ENCODE results near the gene SDF4. TPM values are rescaled to one million over a fixed set of nuclear protein-coding genes. Genes with fewer than 3 reads are reported as not detected.

SDF4 gene
- total RNA-seq, 1 experiment from 2014 or later: 82.0 TPM

- Histone ChIP-seq H3K9ac (ENCODE audit: extremely low read depth, insufficient read length, low read length) (no peak overlapping the region), H3K27ac (ENCODE audit: insufficient read length, low read depth, low read length) (no peak overlapping the region)
Measured at GRCh38 chr1:1199961-1200875, 31.6 kb downstream of the SDF4 start.

More at GRCh38 chr1:1199961-1200875, 31.6 kb downstream of the SDF4 start:
- Histone ChIP-seq H3K56ac (ENCODE audit: insufficient read length, low read depth, low read length) (no peak overlapping the region), H4K91ac (ENCODE audit: insufficient read length, low read depth, low read length) (no peak overlapping the region), H3K4me2 (ENCODE audit: insufficient read depth, insufficient read length, low read length) (no peak overlapping the region), H3K14ac (ENCODE audit: insufficient read depth, low read length) (no peak overlapping the region), H3K4ac (ENCODE audit: low read depth, low read length) (no peak overlapping the region), H3K4me1 (ENCODE audit: insufficient read depth, low read length) (no peaks in the 10 kb centered on the region), H2BK15ac (ENCODE audit: low read depth, low read length) (no peak overlapping the region), H3K23me2 (ENCODE audit: insufficient read length, low read depth, low read length, poor library complexity, severe bottlenecking) (peaks cover 3% of the 10 kb centered on the region), H2BK5ac (ENCODE audit: insufficient read length, low read length) (no peak overlapping the region), H3K27me3 (ENCODE audit: insufficient read depth, low read length) (no peaks in the 10 kb centered on the region; the same call in 1 of the 2 replicates), H3K23ac (ENCODE audit: insufficient read length, low read depth, low read length) (no peak overlapping the region), H3K9me3 (ENCODE audit: control insufficient read depth, low read depth, low read length) (no peaks in the 10 kb centered on the region), H4K20me1 (ENCODE audit: control insufficient read depth, insufficient read depth, insufficient read length) (no peaks in the 10 kb centered on the region), H4K8ac (replicated peaks; ENCODE audit: insufficient read length, low read depth, low read length) (no peak overlapping the region), H2BK20ac (ENCODE audit: low read depth, low read length, poor library complexity, severe bottlenecking) (no peak overlapping the region), H3K79me1 (ENCODE audit: insufficient read depth, low read depth, low read length, poor library complexity, severe bottlenecking) (no peaks in the 10 kb centered on the region), H4K5ac (ENCODE audit: insufficient read length, low read depth, low read length) (no peak overlapping the region), H2AFZ (ENCODE audit: low read length) (no peak overlapping the region), H2BK12ac (ENCODE audit: insufficient read length, low read depth, low read length) (no peak overlapping the region), H3T11ph (ENCODE audit: low read length) (no peak overlapping the region), H2BK120ac (ENCODE audit: low read depth, low read length, poor library complexity, severe bottlenecking) (no peak overlapping the region), H2AK5ac (ENCODE audit: insufficient read length, low read length) (no peak overlapping the region), H3K18ac (ENCODE audit: insufficient read length, low read depth, low read length) (no peak overlapping the region), H3K79me2 (ENCODE audit: insufficient read depth, low read length) (no peaks in the 10 kb centered on the region)
- Mint-ChIP-seq H3K4me3 (peak overlapping the region; percentile 50 to 66), H3K4me1 (peaks cover 3 to 4% of the 10 kb centered on the region in 2 experiments; a peak in 3 of 4 replicates), H3K9me3 (peaks cover under 1 to 4% of the 10 kb centered on the region in 2 experiments; a peak in 4 of 5 replicates), H3K36me3 (ENCODE audit: insufficient read depth in 1 of 3, low read depth in 3 of 3) (no peaks in the 10 kb centered on the region), H3K27ac (no peak overlapping the region; a peak in 1 of 7 replicates), H3K27me3 (ENCODE audit: low read depth) (peaks cover 25% of the 10 kb centered on the region)
- DNase-seq: peak; percentile 46
- TF ChIP-seq, protein P1, sequence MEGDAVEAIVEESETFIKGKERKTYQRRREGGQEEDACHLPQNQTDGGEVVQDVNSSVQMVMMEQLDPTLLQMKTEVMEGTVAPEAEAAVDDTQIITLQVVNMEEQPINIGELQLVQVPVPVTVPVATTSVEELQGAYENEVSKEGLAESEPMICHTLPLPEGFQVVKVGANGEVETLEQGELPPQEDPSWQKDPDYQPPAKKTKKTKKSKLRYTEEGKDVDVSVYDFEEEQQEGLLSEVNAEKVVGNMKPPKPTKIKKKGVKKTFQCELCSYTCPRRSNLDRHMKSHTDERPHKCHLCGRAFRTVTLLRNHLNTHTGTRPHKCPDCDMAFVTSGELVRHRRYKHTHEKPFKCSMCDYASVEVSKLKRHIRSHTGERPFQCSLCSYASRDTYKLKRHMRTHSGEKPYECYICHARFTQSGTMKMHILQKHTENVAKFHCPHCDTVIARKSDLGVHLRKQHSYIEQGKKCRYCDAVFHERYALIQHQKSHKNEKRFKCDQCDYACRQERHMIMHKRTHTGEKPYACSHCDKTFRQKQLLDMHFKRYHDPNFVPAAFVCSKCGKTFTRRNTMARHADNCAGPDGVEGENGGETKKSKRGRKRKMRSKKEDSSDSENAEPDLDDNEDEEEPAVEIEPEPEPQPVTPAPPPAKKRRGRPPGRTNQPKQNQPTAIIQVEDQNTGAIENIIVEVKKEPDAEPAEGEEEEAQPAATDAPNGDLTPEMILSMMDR (conservative IDR thresholded peaks at IDR 0.05): no peak
- no CpG with 5 or more reads among the region's 31 CpGs for WGBS (ENCODE audit: extremely low coverage, insufficient read length, low lambda C conversion rate)

Measured in H9 (cell line).